Rectal smooth muscle tissue (tissue), 1 donor: ENCODE measurements around the gene RNGTT.

Experiments
- H3K27ac ChIP-seq: one replicate; pipeline ENCODE4 v1.7.0; 2013; ENCODE audit warnings: low read depth, low read length, inconsistent platforms
- H3K27me3 ChIP-seq: one replicate; pipeline ENCODE4 v1.7.0; 2013; ENCODE audit warnings: low read length; ENCODE audit not compliant: control insufficient read depth, insufficient read depth
- H3K36me3 ChIP-seq: one replicate; pipeline ENCODE4 v1.7.0; 2013; ENCODE audit warnings: low read length; ENCODE audit not compliant: control insufficient read depth, insufficient read depth
- H3K4me1 ChIP-seq: one replicate; pipeline ENCODE4 v1.7.0; 2013; ENCODE audit warnings: low read length; ENCODE audit not compliant: control insufficient read depth, insufficient read depth
- H3K4me3 ChIP-seq: one replicate; pipeline ENCODE4 v1.7.0; 2013; ENCODE audit warnings: low read length
- H3K9ac ChIP-seq: one replicate; pipeline ENCODE4 v1.7.0; 2013; ENCODE audit warnings: low read length

Gene RNGTT

DNA sequence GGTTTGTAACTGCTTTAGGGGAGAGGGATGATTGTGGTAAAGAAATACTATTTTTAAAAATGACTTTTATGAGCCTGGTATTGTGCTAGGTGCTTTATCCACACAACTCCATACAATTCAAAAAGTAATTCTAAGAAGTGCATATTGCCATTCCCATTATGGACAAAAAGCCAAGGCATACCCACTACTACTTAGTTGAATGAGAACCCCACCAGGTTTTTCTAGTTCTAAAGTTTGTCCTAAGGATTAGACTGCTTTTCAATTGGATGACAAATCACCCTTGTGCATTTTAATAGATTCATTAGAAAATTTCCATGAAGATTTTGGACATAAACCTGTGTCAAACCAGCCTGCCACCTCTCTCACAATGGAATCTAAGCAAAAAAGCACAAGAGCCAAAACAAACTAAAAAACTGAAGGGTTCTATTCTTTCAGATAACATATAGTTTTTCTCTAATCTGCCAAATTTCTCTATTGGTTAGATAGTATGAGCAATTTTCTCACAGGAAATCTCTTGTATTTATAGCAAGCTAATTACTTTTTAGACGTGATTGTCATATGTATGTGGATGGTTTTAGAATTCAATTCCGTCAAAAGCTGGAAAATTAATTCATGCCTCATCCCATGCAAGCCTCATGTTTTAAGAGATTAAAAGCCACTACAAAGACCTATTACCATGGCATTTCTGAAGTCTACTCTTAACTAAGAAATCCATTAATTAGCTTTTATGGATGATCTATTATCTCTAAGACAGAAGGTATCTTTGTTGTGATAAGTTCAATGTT lies 325.5 kb downstream of the RNGTT start:
- H3K27ac ChIP-seq: no peak overlapping the region
- no peak overlapping the region for H3K9ac ChIP-seq
- no peak overlapping the region for H3K4me3 ChIP-seq
- H3K27me3 ChIP-seq: no peaks in the 10 kb centered on the region
- no peaks in the 10 kb centered on the region for H3K4me1 ChIP-seq
- H3K36me3 ChIP-seq: no peaks in the 10 kb centered on the region

DNA sequence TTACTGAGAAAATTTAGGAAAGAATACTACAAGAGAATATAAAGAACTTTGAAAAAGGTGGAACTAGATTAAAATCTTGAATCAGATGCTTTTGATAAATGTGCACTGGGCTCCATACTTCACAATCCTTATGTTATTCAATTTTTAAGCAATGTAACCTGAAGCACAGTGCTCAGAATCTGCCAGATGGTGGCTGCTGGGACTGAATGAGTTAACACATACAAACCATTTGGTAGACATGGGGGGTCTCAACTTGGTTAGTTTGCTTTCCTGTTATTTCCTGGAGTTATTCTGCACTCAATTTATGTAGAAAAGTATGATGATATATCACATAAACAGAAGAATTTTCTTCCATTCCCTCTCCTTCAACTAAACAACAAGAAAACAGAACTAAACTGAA lies 326.5 kb downstream of the RNGTT start:
- no peaks in the 10 kb centered on the region for H3K36me3 ChIP-seq
- no peaks in the 10 kb centered on the region for H3K4me1 ChIP-seq
- no peak overlapping the region for H3K9ac ChIP-seq
- H3K27ac ChIP-seq: no peak overlapping the region
- no peak overlapping the region for H3K4me3 ChIP-seq
- no peaks in the 10 kb centered on the region for H3K27me3 ChIP-seq

DNA sequence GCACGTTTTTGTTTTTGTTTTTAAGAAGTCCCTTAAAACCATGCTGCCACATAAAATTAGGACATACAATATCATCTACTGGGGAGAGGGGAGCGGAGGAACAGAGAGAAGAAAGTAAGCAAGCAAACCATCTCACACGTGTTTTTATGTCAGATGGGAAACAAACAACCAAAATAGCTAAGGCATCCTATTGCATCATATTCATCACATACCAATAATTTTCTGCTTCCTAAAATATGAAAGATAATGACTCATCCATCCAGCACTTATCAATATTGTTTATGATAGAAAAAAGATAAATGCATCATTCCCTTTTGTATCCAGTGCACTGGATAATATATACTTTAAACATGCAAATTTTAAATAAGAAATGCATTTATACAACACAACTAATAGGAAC lies 329.6 kb downstream of the RNGTT start:
- Histone ChIP-seq H3K4me3 (no peak overlapping the region), H3K36me3 (no peaks in the 10 kb centered on the region)

DNA sequence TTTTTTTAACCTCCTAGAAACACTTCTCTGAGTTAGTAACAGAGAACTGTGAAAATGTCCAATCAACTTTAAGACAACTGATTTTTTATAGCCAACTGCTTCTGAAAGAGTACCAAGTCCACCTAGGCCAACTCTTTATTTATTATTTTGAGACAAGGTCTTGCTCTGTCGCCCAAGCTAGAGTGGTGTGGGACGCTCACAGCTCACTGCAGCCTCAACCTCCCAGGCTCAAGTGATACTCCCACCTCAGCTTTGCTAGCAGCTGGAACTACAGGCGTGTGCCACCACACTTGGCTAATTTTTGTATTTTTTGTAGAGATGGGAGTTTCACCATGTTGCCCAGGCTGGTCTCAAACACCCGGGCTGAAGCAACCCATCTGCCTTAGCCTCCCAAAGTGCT lies 331.6 kb downstream of the RNGTT start:
- H3K27ac ChIP-seq: no peak overlapping the region
- H3K4me1 ChIP-seq: no peaks in the 10 kb centered on the region
- no peaks in the 10 kb centered on the region for H3K36me3 ChIP-seq
- H3K27me3 ChIP-seq: no peaks in the 10 kb centered on the region
- no peak overlapping the region for H3K9ac ChIP-seq
- H3K4me3 ChIP-seq: no peak overlapping the region

More for the DNA sequence above, 329.6 kb downstream of the RNGTT start:
- Histone ChIP-seq H3K27me3 (no peaks in the 10 kb centered on the region), H3K4me1 (no peaks in the 10 kb centered on the region), H3K9ac (no peak overlapping the region), H3K27ac (no peak overlapping the region)

DNA sequence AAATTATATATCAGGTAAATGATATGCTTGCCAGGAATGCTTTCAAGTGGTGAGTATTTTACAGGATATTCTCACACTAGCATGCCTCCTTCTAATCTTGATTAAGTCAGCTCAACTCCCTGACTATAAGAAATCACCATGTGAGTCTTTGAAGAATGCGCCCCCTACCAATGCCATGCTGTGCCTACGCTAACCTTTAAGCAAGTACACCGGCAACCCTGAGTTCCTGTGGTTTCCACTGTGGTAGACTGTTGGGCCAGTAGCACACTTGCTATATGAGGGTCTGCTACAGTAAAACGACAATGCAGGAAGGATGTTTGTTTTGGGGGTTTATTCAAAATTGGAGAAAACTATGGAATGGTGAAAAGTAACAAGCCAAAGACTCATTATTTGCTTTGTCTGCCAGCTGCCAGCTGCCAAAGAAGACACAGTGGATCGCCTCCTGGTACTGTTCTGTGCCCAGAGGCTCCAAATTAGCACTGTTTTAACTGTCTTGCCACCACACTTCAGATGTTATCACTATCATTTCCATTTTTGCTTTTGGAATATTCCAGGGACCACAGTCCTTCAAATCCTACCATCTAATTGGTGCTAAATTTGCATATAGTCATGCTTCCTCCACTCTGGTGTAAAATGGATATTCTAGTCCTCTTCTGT lies 333.5 kb downstream of the RNGTT start:
- Histone ChIP-seq H3K9ac (no peak overlapping the region), H3K27ac (no peak overlapping the region), H3K4me3 (no peak overlapping the region), H3K4me1 (no peaks in the 10 kb centered on the region), H3K27me3 (no peaks in the 10 kb centered on the region), H3K36me3 (no peaks in the 10 kb centered on the region)

DNA sequence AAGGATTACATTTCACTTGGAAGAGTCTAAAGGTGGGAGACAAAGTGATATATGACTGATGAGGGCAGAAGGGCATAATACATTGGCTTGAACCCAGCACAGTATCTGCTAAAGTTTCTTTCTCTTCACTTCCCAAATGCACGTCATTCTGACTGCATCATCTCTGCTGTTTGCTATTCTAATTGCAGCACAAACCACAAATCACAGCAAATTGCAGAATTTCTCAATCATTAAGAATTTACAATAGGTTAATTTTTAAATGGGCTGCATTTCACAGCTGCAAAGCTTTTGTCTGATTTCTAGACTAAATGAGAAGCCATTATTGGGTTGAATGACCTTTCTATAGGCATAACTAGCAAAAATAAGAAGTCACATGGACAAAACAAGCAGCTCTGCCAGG lies 337.0 kb downstream of the RNGTT start:
- Histone ChIP-seq H3K4me3 (no peak overlapping the region), H3K4me1 (no peaks in the 10 kb centered on the region), H3K27me3 (no peaks in the 10 kb centered on the region), H3K36me3 (no peaks in the 10 kb centered on the region), H3K27ac (no peak overlapping the region), H3K9ac (no peak overlapping the region)

DNA sequence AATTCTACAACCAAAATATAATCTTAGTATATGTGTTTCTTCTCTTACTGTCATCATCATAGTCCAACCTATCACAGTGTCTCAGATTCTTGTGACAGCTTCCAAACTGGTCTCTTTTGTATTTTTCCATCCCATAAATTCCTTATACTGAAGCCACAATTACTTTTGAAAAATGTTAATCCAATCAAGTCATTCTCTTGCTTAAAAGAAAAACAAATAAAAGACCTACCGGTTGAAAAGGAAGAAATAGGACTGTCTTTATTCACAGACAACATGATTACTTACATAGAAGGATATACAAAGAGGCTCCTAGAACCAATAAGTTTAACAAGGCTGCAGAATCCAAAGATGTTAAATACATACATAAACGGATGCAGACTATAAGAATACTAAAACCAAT lies 339.9 kb downstream of the RNGTT start:
- H3K9ac ChIP-seq: no peak overlapping the region
- H3K27ac ChIP-seq: no peak overlapping the region
- H3K27me3 ChIP-seq: no peaks in the 10 kb centered on the region
- no peaks in the 10 kb centered on the region for H3K36me3 ChIP-seq
- no peak overlapping the region for H3K4me3 ChIP-seq
- H3K4me1 ChIP-seq: no peaks in the 10 kb centered on the region

DNA sequence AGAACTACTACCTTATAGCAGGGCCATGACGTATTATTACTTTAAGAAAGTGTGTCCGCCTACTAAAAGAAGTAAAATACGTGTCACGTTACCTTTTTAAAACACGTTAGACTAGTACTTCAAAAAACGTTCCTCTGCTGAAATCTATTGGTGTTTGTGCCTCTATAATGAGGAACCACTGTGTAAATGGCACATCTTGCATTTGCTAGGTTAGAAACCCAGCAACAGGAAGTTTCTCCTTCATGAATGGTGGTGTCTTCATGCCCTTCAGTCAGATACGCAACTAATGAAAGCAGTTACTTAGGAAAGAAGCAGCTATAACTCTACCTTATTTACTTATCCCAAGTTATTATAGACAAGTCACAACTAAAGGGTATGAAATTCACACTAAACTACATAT lies 343.5 kb downstream of the RNGTT start:
- no peak overlapping the region for H3K4me3 ChIP-seq
- H3K27ac ChIP-seq: no peak overlapping the region
- no peaks in the 10 kb centered on the region for H3K4me1 ChIP-seq
- no peaks in the 10 kb centered on the region for H3K27me3 ChIP-seq
- H3K36me3 ChIP-seq: no peaks in the 10 kb centered on the region
- H3K9ac ChIP-seq: no peak overlapping the region

DNA sequence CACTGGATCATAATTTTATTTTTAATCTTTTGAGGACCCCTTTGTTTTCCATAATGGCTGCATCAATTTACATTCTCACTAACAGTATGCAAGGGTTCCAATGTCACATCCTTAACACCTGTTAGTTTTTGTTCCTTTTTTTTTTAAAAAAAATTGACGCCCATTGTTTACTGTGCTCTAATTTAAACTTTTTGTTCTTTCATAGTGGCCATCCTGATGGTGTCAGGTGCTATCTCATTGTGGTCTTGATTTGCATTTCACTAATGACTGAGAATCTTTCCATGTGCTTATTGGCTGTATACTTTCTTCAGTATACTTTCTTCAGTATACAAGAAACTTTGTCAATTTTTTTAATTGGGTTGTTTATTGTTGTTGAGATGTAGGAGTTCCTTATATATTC lies 347.0 kb downstream of the RNGTT start:
- H3K36me3 ChIP-seq: no peaks in the 10 kb centered on the region
- no peak overlapping the region for H3K27ac ChIP-seq
- H3K9ac ChIP-seq: no peak overlapping the region
- H3K4me1 ChIP-seq: no peaks in the 10 kb centered on the region
- H3K4me3 ChIP-seq: no peak overlapping the region
- no peaks in the 10 kb centered on the region for H3K27me3 ChIP-seq

DNA sequence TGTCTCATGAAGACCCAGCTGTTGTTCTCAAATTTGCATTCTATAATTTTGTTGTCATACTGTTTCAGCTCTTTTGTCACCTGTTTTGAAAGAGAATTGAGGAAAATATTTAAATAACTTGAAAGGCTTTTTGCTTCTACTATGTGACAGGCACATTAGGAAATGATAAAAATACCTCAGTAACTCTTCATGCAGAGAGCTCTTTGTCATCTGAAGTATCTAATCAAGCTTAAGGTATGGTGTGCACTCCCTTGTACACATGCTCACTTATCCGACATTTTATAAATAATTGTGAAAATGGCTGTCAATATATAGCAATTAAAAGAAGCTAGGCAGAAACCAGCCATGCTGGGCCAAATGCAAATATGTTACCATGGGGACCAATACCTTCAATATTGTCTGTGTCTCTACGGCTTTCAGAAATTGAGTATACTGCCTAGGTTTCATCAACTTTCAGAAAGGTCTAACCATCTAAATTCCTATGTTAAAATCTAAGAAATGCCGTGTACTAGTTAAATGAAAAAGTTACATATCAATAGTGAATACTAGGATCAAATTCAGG lies 349.0 kb downstream of the RNGTT start:
- H3K4me1 ChIP-seq: no peaks in the 10 kb centered on the region
- no peak overlapping the region for H3K4me3 ChIP-seq

DNA sequence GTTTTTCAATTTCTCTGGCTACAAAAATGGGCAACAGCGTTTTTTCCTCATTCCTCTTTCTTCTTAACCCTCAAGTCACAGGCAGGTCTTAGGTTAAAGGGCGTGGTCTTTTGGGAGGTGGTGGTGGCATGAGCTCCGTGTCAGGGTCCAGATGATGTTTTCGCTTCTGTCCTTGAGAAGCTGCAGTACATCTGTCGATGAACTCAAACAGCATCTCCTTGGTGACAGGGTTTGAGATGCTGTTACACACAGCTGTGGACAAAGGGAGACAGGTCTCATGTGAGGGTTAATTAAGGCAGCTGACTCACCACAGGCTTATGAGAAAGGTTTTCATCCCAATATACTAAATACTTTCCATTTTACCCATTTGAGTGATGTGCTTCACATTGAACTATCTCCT lies 350.8 kb downstream of the RNGTT start:
- no peak overlapping the region for H3K9ac ChIP-seq
- no peaks in the 10 kb centered on the region for H3K36me3 ChIP-seq
- H3K4me3 ChIP-seq: no peak overlapping the region
- H3K27ac ChIP-seq: no peak overlapping the region
- H3K27me3 ChIP-seq: no peaks in the 10 kb centered on the region
- no peaks in the 10 kb centered on the region for H3K4me1 ChIP-seq

More for the DNA sequence above, 349.0 kb downstream of the RNGTT start:
- no peak overlapping the region for H3K9ac ChIP-seq
- H3K36me3 ChIP-seq: no peaks in the 10 kb centered on the region
- H3K27ac ChIP-seq: no peak overlapping the region
- H3K27me3 ChIP-seq: no peaks in the 10 kb centered on the region

DNA sequence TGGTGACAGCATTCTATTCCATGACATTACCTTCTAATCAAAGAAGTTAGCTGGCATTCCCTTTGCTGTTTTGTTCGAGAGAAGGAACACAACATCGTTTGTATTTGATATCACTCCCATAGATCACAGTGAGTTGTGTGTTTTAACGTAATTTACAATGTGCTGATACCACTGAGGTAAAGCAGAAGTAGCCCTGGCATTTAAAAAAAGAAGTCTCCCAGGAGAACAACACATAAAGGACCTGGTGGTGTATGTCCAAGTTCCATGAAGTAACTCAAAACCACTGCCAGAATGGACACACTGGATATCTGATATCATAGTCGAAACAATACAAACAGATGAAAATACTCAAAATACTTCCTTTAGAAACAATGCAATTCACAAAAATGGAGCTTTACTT lies 351.7 kb downstream of the RNGTT start:
- Histone ChIP-seq H3K4me3 (no peak overlapping the region), H3K27me3 (no peaks in the 10 kb centered on the region), H3K36me3 (no peaks in the 10 kb centered on the region), H3K4me1 (no peaks in the 10 kb centered on the region), H3K9ac (no peak overlapping the region), H3K27ac (no peak overlapping the region)

DNA sequence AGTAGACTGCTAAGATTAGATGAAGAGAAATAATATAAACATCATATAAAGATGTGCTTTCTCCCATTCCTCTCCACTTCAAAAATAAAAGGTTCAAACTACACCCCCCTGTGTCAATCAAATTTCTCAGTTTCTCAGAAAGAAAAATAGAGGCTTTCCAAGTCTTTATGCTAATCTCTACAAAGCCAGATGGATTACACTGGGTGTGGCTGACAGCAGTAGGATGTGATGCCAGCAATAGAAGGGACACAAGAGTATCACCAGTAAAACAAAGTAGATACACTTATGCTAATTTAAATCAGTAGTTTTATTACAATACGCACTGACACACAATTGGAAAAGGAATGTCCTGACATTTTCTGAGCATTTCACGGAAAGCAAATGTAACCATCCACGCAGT lies 353.4 kb downstream of the RNGTT start:
- H3K4me1 ChIP-seq: no peaks in the 10 kb centered on the region
- H3K9ac ChIP-seq: no peak overlapping the region
- no peak overlapping the region for H3K4me3 ChIP-seq
- H3K27me3 ChIP-seq: no peaks in the 10 kb centered on the region
- no peaks in the 10 kb centered on the region for H3K36me3 ChIP-seq
- H3K27ac ChIP-seq: no peak overlapping the region
